ENCODE measurements around the gene SCARB1.

GRCh38 chr12:124864326-124864752, 675 bp upstream of the SCARB1 start:
- no peak for TF ChIP-seq CTCF (IDR thresholded peaks at IDR 0.05; ENCODE audit: low read depth, low read length, poor library complexity, severe bottlenecking)
- no peak for TF ChIP-seq EZH2phosphoT487 (IDR thresholded peaks at IDR 0.05; ENCODE audit: borderline replicate concordance, low read length)
